Measurements from ENCODE around the gene GMDS. TPM values are rescaled to one million over a fixed set of nuclear protein-coding genes. Genes with fewer than 3 reads are reported as not detected.

Gene GMDS
- total RNA-seq, 1 donor from 2014 or later = 17.9 TPM

- peak overlapping the region; percentile 81 for H3K4me3 ChIP-seq (ENCODE audit: low read depth, low read length)
- no peak for DNase-seq (ENCODE audit: low read depth)
These were observed 634.2 kb downstream of the GMDS start for GRCh38 chr6:1611322-1611571.

GRCh38 chr6:1610497-1611321 lies 634.7 kb downstream of the GMDS start:
- H3K4me3 ChIP-seq (ENCODE audit: low read depth, low read length) = peak overlapping the region; percentile 81
- no peak for TF ChIP-seq CTCF (conservative IDR thresholded peaks at IDR 0.05; ENCODE audit: low read depth, low read length)
- DNase-seq (ENCODE audit: low read depth) = no peak

More at GRCh38 chr6:1611322-1611571, 634.2 kb downstream of the GMDS start:
- no peak for TF ChIP-seq CTCF (conservative IDR thresholded peaks at IDR 0.05; ENCODE audit: low read depth, low read length)

GRCh38 chr6:1609648-1610496 lies 635.5 kb downstream of the GMDS start, which contains the start of gene FOXC1:
Gene FOXC1 (plus strand): TSS chr6:1609915. CDS start chr6:1610446, 531 bp downstream.
- TF ChIP-seq CTCF (conservative IDR thresholded peaks at IDR 0.05; ENCODE audit: low read depth, low read length) = no peak
- DNase-seq (ENCODE audit: low read depth) = peak; percentile 56
- peak within 1 kb of the TSS; percentile 81 for H3K4me3 ChIP-seq (ENCODE audit: low read depth, low read length)

- peak overlapping the region; percentile 63 for H3K4me3 ChIP-seq (ENCODE audit: low read depth, low read length)
- no peak for DNase-seq (ENCODE audit: low read depth)
- TF ChIP-seq CTCF (conservative IDR thresholded peaks at IDR 0.05; ENCODE audit: low read depth, low read length) = no peak
These were observed 636.3 kb downstream of the GMDS start for GRCh38 chr6:1609041-1609647.

GRCh38 chr6:1608222-1609040 lies 637.0 kb downstream of the GMDS start:
- no peak for TF ChIP-seq CTCF (conservative IDR thresholded peaks at IDR 0.05; ENCODE audit: low read depth, low read length)
- H3K4me3 ChIP-seq (ENCODE audit: low read depth, low read length) = peak overlapping the region; percentile 63
- DNase-seq (ENCODE audit: low read depth) = no peak

GRCh38 chr6:1607516-1608221 lies 637.7 kb downstream of the GMDS start:
- no peak for DNase-seq (ENCODE audit: low read depth)
- no peak for TF ChIP-seq CTCF (conservative IDR thresholded peaks at IDR 0.05; ENCODE audit: low read depth, low read length)
- H3K4me3 ChIP-seq (ENCODE audit: low read depth, low read length) = peak overlapping the region; percentile 63
